GM21515 (cell line): ENCODE results near the gene THRB.
"Not testable (repeated sequence)": the region's sequence is repeated elsewhere in the genome, so short reads cannot be mapped to it uniquely, and the experiment has no call there.

Experiments used
- ATAC-seq: cut with Tn5 transposase; IDR thresholded peaks from one replicate; pipeline ENCODE4 v1.9.1; 2021; ENCODE audit not compliant: unreplicated experiment

THRB gene

DNA sequence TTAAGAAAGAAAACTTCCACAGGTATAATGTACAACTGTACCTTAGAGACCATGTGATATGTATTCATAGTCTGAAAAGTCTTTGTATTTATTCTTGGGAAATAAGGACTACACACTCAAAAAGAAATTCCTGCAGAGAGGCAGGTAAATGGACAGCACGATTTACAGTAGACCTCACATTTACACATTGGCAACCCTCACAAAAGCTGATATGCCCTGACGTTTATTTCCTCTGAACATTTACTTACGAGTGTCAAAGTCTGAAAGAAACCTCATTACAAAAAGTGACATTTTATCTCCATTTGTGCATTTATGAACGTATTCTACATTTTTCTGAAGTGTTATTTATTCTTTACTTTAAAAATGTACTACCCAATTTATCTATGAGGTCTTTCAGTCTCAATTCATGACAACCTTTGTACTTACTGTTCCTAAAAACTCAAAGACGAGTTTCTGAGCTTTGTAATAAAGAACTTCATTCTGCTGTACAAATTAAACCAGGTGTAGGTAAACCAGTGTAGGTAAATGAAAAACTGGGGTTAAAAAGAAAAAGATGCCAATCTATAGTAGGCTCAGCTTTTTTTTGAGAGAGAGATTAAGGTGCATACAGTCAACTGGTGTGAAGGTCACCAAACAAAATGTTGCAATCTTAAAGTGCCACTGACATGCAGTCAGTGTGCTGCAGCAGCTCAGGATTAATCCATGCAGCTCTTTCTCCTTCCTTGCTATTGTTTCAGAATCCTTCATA, 44.3 kb downstream of the THRB start:
- no peak for ATAC-seq

DNA sequence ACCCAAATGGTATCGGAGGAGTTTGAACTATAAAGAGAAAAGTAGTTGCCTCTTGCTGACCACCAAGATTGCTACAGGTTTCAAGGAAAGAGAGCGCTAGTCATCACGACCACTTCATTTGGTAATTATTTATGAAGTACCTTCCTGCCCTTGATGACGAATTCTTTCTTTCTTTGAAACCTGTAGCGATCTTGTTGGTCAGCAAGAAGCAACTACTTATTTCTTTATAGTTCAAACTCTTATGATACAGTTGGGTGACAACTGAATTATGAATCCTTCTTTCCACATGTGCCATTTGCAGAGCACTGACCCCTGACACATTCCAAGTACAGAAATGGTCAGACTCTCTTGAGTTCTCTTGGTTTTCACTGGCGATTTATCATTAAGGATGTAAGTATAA, 46.8 kb downstream of the THRB start:
- ATAC-seq: no peak

DNA sequence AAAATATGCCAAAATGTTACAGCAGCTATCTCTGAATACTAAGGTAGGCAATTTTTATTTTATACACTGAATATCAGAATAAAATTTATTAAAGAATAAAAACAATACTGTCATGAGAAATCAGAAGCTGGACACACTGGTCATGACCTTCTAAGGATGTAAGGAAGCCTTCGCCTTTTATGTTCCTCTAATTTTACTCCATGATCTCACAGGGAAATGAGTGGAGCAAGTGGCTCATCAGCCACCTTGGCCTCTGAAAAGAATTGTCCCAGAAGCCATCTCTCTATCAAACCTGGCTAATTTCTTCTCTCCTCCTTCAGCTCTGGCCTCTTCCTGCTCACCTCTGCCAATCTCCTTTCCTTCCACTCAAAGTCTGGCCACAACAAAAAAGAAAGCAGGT, 48.6 kb downstream of the THRB start:
- ATAC-seq: no peak

DNA sequence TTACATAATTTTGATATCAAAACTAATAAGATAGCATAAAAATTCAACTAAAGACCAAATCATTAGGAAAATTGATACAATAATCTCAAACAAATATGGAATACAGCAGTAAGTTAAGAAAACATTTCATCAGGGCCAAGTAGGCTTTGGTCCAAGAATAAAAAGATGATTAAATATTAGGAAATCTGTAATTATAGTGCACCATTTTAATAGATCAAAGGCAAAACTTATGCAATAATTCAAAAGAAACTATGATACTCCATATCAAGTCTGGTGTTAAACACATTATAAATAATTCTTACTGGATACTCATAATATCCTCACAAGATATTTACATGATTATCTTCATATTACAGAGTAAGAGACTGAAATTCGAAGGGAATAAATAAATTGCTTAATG, 51.2 kb downstream of the THRB start:
- ATAC-seq: no peak

DNA sequence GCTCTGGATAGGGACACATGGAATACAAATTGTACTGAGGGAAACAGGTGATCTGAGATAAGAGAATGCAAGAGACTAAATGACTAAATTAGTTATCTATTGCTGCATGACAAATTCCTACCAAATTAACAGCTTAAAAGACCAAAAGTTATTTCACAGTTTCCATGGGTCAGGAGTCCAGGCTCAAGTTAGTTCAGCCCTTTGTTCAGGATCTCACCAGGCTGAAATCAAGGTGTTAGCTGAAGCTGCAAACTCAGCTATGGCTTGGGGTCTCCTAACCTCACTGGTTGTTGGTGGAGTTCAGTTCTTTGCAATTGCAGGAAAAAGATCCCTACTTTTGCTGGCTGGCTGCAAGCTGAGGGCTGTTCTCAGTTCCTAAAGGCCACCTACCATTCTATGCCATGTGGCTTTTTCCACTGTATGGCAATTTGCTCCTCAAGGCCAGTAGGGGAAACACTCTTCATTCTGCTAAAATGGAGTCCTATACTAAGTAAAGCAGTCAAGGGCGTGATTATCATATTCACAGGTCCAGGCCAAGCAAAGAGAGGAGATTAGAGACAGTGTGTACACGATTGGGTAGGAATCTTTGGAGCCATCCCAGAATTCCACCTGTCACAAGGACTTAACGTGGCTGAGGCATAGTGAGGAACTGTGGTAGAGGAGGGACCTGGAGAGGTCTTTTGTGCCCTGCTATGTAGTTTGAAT, 53.7 kb downstream of the THRB start:
- no peak for ATAC-seq

DNA sequence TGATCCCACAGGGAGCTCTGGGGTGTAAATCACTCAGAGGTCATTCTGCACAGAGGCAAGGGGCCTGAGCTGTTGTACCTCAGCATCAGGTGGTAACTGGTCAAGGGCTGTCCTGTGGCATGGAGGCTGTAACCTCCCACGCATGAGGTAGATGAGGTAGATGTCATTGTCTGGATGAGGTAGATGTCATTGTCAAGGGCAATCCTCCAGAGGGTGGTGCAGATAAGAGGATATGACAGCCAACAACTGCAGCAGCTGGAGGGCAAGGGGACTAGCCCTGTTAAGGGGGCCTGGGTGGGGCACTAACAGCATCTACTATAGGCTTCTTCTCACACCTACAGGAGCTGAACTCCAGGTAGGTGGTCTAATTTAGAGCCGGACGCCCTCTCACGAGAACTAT, 55.6 kb downstream of the THRB start:
- ATAC-seq: no peak

DNA sequence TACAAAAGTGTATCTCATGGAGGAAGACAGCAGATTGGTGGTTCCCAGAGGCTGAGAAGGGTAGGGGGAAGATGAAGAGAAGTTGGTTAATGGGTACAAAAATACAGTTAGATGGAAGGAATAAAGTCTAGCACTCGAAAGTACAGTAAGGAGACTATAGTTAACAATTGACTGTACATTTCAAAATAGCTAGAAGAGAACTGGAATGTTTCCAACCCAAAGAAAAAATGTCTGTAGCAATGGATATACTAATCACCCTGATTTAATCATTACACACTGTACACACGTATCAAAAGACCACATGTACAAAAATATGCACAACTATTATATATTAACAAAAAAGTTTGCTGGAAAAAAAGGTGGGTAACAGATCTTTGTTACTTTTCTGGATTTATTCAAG, 57.3 kb downstream of the THRB start:
- no peak for ATAC-seq

DNA sequence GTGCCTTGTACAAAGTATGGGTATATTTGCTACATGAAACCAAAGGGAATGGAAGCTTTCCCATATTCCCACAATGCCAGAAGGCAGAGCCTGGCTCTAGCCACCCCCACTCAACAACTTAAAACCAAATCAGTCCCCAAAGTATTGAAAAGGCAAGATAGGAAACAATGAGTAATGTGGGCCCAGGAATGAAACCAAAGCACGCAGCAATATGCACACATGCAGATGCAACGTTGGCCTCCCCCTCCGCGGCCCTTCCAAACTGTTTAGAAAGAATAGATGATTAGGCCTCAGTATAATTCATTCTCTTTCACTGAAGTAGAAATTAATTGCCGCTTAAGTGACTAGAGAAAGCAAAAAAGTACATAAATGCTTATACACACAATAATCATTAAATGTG, 59.1 kb downstream of the THRB start:
- no peak for ATAC-seq

DNA sequence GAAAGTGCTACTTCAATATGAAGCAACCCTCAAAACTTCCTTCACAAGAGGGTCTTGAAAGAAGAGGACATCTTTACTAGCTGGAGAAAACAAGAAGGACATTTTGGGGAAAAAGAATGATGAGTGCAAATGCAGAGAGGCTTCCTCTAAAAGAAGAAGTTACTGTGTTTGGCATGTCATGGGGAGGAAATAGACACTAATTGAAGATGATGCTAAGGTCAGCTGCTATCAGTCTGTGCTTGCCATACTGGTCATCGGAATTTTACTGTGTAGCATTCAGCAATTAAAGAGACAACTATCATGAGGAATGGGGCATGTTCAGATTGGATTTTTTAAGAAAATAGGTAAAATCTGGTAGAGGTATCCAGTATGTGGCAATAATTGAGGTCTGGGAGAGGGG, 60.0 kb downstream of the THRB start:
- ATAC-seq: no peak

DNA sequence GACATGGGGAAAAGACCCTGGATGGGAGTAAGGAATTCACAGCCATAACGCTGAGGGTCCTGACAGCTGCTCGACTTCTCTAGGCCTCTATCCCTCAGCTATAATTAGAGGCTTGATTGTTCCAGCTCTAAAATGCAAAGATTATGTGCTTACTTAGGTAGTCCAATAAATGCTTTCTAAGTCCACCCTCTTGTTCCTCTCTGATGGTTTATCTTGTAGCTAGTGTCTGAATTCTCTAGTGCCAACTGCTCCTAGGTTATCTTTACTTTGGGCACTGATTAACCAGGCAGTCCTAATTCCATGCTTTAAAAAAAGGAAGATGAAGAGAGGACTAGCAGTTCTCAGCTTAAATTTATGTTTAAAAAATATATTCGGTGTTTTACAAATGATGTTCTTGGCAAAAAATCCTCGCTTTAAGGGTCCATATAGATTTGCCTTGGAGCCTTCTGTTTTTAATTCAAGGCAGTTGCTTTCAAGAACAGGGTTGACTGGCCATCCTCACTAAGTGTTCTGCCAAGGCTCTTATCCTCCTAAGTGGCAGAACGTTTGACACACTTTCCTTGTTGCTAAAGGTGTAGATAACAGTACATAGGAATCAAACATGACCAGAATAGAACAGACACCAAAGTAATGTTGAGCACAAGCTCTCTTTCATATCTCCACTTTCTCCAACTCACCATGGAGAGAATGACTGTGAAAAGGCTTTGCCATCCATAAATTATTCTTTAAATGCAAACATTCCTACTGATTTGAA, 60.6 kb downstream of the THRB start:
- no peak for ATAC-seq

DNA sequence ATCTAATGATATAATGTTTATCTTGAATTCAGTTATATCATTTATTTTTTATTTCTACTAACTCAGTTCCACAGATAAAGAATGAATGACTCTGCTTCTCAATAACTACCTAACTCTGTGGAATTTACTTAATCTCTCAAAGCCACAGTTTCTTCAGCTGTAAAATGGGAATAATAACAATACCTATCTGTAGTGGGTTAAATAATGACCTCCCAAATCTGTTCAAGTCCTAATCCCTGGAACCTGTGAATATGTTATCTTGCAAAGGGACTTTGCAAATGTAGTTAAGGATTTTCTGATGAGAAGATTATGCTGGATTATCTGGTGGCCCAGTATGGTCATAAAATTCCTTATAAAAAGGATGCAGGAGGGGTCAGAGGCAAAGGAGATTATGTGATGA, 61.7 kb downstream of the THRB start:
- ATAC-seq: no peak

DNA sequence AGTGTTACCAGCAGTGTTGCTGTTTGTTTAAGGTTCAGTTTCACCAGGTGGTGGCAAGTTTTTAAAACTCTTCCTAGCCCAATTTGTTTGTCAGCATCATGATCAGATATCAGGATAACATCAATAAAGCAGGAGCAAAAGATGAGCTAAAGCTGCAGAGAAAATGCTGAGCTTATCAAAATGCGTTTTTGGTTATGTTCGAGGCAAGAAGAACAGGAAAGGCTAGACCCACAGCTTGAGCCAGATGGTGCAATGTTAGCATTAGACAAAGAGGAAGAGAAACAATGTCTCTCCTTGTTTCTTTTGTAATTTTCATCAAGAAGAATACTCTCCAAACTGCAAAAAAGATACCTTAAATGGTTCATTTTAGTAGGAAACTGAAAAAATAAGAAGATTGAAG, 66.2 kb downstream of the THRB start:
- no peak for ATAC-seq

DNA sequence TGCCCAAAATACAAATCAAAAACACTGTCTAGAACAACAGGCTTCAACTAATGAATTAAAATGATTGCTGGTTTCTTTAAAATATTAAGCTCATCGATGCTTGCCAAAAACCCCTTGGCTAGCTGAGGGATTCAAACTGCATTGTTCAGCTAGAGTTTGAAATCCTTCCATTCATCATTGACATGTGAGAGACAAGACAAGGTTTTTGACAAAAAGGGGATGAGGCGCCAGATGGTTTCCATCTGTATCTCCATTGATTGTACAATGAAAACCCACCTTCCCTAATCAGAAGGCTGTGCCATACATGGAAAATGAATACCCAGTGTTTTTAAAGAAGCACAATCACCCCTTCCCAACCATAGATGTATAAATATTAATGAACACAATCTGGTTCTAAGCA, 67.8 kb downstream of the THRB start:
- no peak for ATAC-seq

DNA sequence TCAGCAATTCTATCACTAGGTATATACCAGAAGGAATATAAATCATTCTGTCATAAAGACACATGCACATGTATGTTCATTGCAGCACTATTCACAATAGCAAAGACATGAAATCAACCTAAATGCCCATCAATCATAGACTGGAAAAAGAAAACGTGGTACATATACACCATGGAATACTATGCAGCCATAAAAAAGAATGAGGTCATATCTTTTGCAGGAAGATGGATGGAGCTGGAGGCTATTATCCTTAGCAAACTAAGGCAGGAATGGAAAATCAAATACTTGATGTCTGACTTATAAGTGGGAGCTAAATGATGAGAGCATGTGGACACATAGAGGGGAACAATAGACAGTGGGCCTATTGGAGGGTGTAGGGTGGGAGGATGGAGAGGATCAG, 73.8 kb downstream of the THRB start:
- ATAC-seq: not testable (repeated sequence)

DNA sequence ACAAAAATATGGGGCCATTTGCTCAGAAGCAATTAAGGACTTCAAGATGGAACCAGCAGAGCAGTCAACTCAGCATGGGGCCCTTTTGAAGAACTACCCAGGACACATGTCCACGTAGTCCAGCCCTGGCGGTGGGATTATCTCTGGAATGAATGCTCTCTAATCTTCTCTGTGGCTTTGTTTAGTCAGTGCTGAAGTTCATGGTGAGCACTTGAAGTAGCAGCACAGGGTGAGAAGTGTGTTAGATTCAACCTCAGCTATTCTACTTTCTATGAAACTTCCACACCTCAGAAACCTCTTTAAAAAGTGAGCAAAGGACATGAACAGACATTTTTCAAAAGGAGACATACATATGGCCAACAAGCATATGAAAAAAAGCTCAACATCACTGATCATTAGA, 74.4 kb downstream of the THRB start:
- ATAC-seq: no peak

DNA sequence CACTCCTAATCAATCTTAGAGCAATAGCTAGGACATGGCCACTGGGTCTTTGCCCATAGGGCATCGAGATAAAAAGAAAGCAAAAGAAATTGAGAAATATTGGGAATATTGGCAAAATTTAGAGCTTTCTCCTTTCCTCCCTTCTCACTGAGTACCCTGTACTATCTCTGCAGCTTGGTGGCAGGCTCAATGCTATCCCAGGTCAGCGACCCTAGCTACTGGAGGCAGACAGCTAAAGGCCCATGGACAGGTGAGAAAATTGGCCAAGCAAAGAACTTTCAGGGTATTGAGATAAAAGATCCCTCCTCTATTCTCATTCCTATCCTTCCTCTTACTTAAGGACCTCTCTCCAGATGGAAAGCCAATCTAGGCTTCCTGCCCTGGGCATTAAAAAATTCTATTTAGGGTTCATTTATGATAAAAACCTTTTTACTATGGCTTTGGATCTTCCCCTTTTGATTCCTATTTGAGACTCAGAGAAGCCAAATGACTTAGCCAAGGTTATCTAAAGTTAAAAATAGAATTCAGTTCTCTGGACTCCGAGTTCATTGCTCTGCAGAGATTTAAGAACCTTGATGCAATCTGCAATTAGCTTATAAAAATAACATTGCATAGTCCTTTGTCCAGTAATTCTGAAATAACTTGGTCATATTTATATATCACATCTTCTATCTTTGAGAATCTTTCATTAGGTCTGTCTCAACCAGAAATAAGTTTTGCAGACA, 75.4 kb downstream of the THRB start:
- ATAC-seq: no peak

DNA sequence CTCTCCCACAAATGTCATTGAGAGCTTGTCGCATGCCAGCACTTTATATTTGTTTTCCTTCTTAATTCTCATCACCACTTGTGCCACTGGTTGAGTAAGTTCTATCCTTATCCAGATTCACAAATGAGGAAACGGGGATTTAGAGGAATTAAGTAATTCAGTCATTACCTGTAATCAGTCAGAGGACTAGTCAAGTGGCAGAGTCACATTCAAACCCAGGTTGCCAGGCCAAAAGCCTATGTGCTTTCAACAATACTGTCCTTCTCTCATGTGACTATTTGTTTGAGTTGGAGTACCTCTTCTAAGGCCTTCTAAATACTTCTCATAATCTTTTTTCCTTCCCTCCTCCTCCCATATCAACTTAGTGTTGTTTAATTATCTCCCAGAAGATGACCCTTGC, 76.9 kb downstream of the THRB start:
- no peak for ATAC-seq

DNA sequence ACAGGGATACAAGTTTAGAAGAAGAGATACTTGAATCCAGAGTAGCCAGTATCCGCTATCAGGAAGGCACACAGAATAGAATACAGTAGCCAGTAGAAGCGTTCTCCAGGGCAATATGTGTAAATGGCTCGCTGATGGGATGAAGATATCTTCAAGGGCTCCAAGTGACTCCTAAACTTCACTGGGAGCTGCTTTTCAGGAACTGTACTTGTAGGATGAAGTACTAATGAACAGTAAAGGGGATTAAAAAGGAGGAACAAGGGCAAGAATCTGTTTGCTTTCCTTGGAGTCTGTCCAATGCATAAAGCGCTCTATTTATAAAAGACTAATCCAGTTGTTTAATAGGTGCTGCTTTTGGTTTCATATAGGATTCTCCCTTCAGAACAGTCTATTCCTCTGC, 78.4 kb downstream of the THRB start:
- no peak for ATAC-seq

DNA sequence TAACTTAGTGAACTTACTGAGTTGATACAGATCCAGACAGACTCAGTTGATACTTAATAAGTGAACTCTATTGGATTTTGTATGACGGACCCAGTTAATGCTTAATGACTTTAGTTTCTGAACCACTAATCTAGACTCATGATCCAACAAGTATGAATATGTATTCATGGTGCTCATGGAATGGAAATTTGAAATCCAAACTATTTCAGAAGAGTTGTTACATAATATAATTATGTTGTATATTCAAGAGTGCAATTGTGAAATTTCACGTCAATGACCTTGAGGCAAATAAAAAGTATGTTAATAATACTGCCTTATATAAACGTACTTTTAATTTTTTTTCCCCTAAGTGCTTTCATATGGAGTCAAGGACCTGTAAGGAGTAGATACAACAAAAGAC, 78.8 kb downstream of the THRB start:
- ATAC-seq: no peak

DNA sequence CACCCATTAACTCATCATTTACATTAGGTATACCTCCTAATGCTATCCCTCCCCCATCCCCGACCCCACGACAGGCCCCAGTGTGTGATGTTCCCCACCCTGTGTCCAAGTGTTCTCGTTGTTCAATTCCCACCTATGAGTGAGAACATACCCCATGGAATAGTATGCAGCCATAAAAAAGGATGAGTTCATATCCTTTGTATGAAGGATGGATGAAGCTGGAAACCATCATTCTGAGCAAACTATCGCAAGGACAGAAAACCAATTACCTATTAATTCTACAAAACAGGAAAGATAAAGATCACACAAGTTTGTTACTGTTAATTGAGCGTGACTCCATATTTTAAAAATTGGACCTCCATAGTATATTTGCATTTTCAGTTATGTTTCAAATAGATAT, 81.0 kb downstream of the THRB start:
- ATAC-seq: not testable (repeated sequence)

DNA sequence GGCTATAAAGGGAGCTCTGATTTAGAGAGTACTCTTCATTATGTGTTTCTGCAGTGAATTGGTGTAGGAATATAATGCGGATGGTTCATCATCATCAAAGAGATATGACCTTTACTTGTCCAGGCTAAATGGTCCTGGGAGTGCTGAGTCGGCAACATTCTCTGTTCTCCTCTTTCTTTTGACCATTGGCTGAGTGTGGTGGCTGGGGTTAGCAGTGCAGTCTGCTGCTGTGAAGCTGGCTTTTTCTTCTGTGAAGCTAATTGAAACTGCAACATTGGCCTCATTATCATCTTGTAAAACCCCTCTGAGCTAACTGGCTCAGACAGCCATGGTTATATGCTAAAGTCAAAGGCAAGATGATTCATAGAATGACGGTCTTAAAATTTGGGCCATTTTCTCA, 83.8 kb downstream of the THRB start:
- ATAC-seq: no peak
